ENCODE results near the gene KLHL12. TPM values are rescaled to one million over a fixed set of nuclear protein-coding genes. Genes with fewer than 3 reads are reported as not detected.
"Not testable (repeated sequence)": the region's sequence is repeated elsewhere in the genome, so short reads cannot be mapped to it uniquely, and the experiment has no call there.

The KLHL12 gene
- total RNA-seq, 2 experiments from 2014 or later: 27.1 to 28.9 TPM

- Mint-ChIP-seq H3K27ac (no peak overlapping the region), H3K9me3 (no peaks in the 10 kb centered on the region), H3K4me3 (no peak overlapping the region), H3K36me3 (ENCODE audit: low read depth) (peaks cover 55% of the 10 kb centered on the region), H3K27me3 (no peaks in the 10 kb centered on the region), H3K4me1 (no peaks in the 10 kb centered on the region)
- ChIA-PET CTCF (no interaction called here), POLR2A (no interaction called here)
- DNase-seq: no peak
These were observed 15.4 kb upstream of the KLHL12 start for GRCh38 chr1:202942426-202942825.

DNA sequence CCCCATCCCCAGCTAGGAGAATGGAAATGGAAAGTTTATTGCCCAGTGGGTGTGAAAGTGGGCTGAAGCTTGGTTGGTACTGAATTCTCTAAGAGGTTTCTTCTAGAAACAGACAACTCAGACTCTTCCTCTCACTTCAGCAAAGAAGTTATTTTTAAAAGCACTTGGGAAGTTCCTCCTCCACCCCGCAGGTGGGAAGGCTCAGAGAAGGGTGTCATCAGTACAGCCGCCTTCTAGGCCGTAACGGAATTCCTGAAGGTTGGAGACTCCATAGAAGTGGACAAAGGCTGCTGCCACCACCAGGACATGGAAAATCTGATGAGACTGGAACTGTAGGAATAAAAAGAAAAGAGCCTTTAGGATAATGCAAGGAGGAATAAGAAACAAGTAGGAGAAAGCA is 14.3 kb upstream of the KLHL12 start:
- Mint-ChIP-seq H3K27me3 (no peaks in the 10 kb centered on the region), H3K9me3 (no peaks in the 10 kb centered on the region), H3K4me1 (no peaks in the 10 kb centered on the region), H3K4me3 (no peak overlapping the region), H3K27ac (no peak overlapping the region), H3K36me3 (ENCODE audit: low read depth) (peaks cover 54% of the 10 kb centered on the region)
- no peak for DNase-seq
- ChIA-PET CTCF (no interaction called here), POLR2A (interaction anchor here (1.6 kb wide), 1 partner anchor 14 kb away, joined by 4 read pairs; the partner anchor contains the start of gene KLHL12)

DNA sequence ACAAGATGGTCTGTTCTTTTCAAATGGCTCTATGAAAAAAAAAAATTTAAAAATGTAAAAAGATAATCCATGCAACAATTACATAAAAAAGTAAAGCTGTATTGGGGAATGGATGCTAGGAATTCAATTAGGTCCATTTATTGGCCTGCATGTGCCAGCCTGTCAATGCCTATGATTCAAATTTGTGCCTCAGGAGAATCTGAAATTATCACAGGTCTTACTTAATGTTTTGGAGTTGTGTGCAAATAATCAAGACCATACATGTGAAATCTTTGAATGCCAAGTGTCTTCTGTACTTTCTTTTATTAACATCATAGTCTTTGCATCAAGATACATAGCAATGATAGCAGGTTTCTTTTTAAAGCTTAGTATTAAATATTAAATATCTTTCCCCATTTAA is 13.5 kb upstream of the KLHL12 start:
- DNase-seq: no peak
- H3K4me3 Mint-ChIP-seq: no peak overlapping the region
- H3K4me1 Mint-ChIP-seq: no peaks in the 10 kb centered on the region
- ChIA-PET POLR2A (interaction anchor here (1.6 kb wide), 1 partner anchor 13 kb away, joined by 4 read pairs; the partner anchor contains the start of gene KLHL12), CTCF (no interaction called here)
- peaks cover 48% of the 10 kb centered on the region for H3K36me3 Mint-ChIP-seq (ENCODE audit: low read depth)
- H3K27ac Mint-ChIP-seq: no peak overlapping the region
- no peaks in the 10 kb centered on the region for H3K27me3 Mint-ChIP-seq
- no peaks in the 10 kb centered on the region for H3K9me3 Mint-ChIP-seq

- peaks cover 30% of the 10 kb centered on the region for H3K36me3 Mint-ChIP-seq (ENCODE audit: low read depth)
- no peak for DNase-seq
- no peaks in the 10 kb centered on the region for H3K4me1 Mint-ChIP-seq
- H3K9me3 Mint-ChIP-seq: no peaks in the 10 kb centered on the region
- POLR2A ChIA-PET: no interaction called here
- peaks cover 14% of the 10 kb centered on the region for H3K27me3 Mint-ChIP-seq
- H3K4me3 Mint-ChIP-seq: no peak overlapping the region
- H3K27ac Mint-ChIP-seq: no peak overlapping the region
- CTCF ChIA-PET: no interaction called here
These were observed 11.4 kb upstream of the KLHL12 start for GRCh38 chr1:202938287-202938925.

GRCh38 chr1:202936409-202936808 is 9.4 kb upstream of the KLHL12 start:
- H3K4me1 Mint-ChIP-seq, H3K9me3 Mint-ChIP-seq, CTCF ChIA-PET, H3K4me3 Mint-ChIP-seq, H3K27ac Mint-ChIP-seq, DNase-seq, POLR2A ChIA-PET: not testable (repeated sequence)
- H3K36me3 Mint-ChIP-seq (ENCODE audit: low read depth): peaks cover 14% of the 10 kb centered on the region
- H3K27me3 Mint-ChIP-seq: peaks cover 26% of the 10 kb centered on the region

DNA sequence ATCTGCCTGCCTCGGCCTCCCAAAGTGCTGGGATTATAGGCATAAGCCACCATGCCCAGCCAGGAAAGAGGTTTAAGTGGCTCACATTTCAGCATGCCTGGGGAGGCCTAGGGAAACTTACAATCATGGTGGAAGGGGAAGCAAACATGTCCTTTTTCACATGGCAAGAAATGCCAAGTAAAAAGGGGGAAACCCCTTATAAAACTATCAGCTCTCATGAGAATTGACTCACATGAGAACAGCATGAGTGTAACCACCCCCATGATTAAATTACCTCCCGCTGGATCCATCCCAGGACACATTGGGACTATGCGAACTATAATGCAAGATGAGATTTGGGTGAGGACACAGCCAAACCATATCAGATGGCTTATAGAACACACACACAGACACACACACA is 8.8 kb upstream of the KLHL12 start:
- no peak overlapping the region for H3K27ac Mint-ChIP-seq
- ChIA-PET CTCF (no interaction called here), POLR2A (no interaction called here)

GRCh38 chr1:202934755-202935154 is 7.7 kb upstream of the KLHL12 start:
- CTCF ChIA-PET: no interaction called here
- H3K27ac Mint-ChIP-seq: no peak overlapping the region

More for the DNA sequence above, 8.8 kb upstream of the KLHL12 start:
- H3K36me3 Mint-ChIP-seq (ENCODE audit: low read depth): peaks cover 8% of the 10 kb centered on the region
- H3K4me3 Mint-ChIP-seq: no peak overlapping the region
- H3K4me1 Mint-ChIP-seq: no peaks in the 10 kb centered on the region
- peaks cover 2% of the 10 kb centered on the region for H3K9me3 Mint-ChIP-seq
- H3K27me3 Mint-ChIP-seq: peaks cover 29% of the 10 kb centered on the region
- DNase-seq: no peak

GRCh38 chr1:202932476-202932875 is 5.4 kb upstream of the KLHL12 start:
- ChIA-PET CTCF (no interaction called here), POLR2A (no interaction called here)
- peaks cover 2% of the 10 kb centered on the region for H3K9me3 Mint-ChIP-seq
- peaks cover 34% of the 10 kb centered on the region for H3K27me3 Mint-ChIP-seq
- no peaks in the 10 kb centered on the region for H3K4me1 Mint-ChIP-seq
- no peak overlapping the region for H3K27ac Mint-ChIP-seq
- no peaks in the 10 kb centered on the region for H3K36me3 Mint-ChIP-seq (ENCODE audit: low read depth)
- no peak overlapping the region for H3K4me3 Mint-ChIP-seq
- no peak for DNase-seq

More at GRCh38 chr1:202934755-202935154, 7.7 kb upstream of the KLHL12 start:
- no peak for DNase-seq
- POLR2A ChIA-PET: no interaction called here
- no peak overlapping the region for H3K4me3 Mint-ChIP-seq
- peaks cover 32% of the 10 kb centered on the region for H3K27me3 Mint-ChIP-seq
- peaks cover 2% of the 10 kb centered on the region for H3K9me3 Mint-ChIP-seq
- H3K4me1 Mint-ChIP-seq: no peaks in the 10 kb centered on the region
- peaks cover 5% of the 10 kb centered on the region for H3K36me3 Mint-ChIP-seq (ENCODE audit: low read depth)

GRCh38 chr1:202923533-202923932 is 3.5 kb downstream of the KLHL12 start:
- Mint-ChIP-seq H3K4me1 (peaks cover 33% of the 10 kb centered on the region), H3K9me3 (no peaks in the 10 kb centered on the region), H3K27me3 (no peaks in the 10 kb centered on the region), H3K36me3 (ENCODE audit: low read depth) (peaks cover 23% of the 10 kb centered on the region), H3K4me3 (no peak overlapping the region), H3K27ac (no peak overlapping the region)
- ChIA-PET POLR2A (no interaction called here), CTCF (interaction anchor here (0.7 to 0.8 kb wide), 2 partner anchors 12 to 14 kb away, joined by 3 to 4 read pairs; no protein-coding TSS in a partner anchor)
- DNase-seq: no peak

DNA sequence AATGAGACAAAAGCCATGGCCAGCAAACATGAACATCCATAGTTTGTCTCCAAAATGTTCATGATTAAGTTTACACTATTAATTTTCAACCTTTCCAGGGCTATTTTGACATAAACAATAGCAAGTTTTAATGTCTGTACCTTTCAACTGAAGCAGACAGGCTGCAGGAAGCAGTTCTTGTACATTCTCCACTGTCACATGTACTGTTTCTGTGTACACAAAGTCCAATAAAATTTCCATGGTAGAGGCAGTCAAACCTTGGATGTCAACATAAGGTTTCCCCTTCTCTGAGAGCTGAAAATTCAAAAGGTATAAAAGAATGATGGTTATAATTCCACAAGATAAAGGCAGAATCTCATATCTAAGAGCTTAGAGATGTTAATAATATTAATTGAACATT is 7.4 kb downstream of the KLHL12 start:
- no peaks in the 10 kb centered on the region for H3K27me3 Mint-ChIP-seq
- H3K4me3 Mint-ChIP-seq: no peak overlapping the region
- DNase-seq: no peak
- H3K36me3 Mint-ChIP-seq (ENCODE audit: low read depth): peaks cover 36% of the 10 kb centered on the region
- CTCF ChIA-PET: no interaction called here
- POLR2A ChIA-PET: interaction anchor here (0.9 kb wide), 1 partner anchor 88 kb away, joined by 3 read pairs; the partner anchor contains the start of gene TMEM183A
- peaks cover 17% of the 10 kb centered on the region for H3K4me1 Mint-ChIP-seq
- H3K9me3 Mint-ChIP-seq: no peaks in the 10 kb centered on the region
- no peak overlapping the region for H3K27ac Mint-ChIP-seq

DNA sequence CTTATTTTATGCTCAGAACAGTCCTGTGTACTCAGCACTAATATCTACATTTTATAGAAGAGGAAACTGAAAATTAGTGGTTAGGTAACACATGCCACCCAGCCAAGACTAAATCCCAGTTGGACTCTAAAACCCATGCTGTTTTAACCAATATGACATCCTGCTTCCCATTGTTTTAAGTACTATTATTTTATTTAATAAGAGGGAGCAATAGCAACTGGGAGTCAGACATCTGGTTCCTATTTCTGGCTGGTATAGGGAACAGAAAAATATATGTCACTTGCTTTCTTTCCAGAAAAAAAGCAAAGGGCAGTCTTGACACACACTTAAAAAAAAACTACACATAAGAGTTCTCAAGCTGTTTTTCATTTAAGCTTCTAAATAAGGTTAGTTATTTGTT is 11.9 kb downstream of the KLHL12 start:
- Mint-ChIP-seq H3K4me3 (no peak overlapping the region), H3K27ac (no peak overlapping the region), H3K9me3 (no peaks in the 10 kb centered on the region), H3K4me1 (peaks cover 19% of the 10 kb centered on the region), H3K27me3 (no peaks in the 10 kb centered on the region), H3K36me3 (ENCODE audit: low read depth) (peaks cover 61% of the 10 kb centered on the region)
- ChIA-PET POLR2A (interaction anchor here (1.8 kb wide), 1 partner anchor 10 kb away, joined by 4 read pairs; no protein-coding TSS in a partner anchor), CTCF (interaction anchor here (0.7 kb wide), 1 partner anchor 130 kb away, joined by 3 read pairs; no protein-coding TSS in a partner anchor)
- DNase-seq: no peak

DNA sequence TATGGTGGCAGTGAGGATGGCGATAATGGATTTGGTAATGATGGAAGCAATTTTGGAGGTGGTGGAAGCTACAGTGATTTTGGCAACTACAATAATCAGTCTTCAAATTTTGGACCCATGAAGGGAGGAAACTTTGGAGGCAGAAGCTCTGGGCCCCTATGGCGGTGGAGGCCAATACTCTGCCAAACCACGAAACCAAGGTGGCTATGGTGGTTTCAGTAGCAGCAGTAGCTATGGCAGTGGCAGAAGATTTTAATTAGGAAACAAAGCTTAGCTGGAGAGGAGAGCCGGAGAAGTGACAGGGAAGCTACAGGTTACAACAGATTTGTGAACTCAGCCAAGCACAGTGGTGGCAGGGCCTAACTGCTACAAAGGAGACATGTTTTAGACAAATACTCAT is 14.6 kb downstream of the KLHL12 start:
- H3K36me3 Mint-ChIP-seq (ENCODE audit: low read depth): peaks cover 52% of the 10 kb centered on the region
- H3K4me1 Mint-ChIP-seq: peaks cover 19% of the 10 kb centered on the region
- H3K4me3 Mint-ChIP-seq, H3K27me3 Mint-ChIP-seq, POLR2A ChIA-PET, DNase-seq, H3K9me3 Mint-ChIP-seq, H3K27ac Mint-ChIP-seq, CTCF ChIA-PET: not testable (repeated sequence)

GRCh38 chr1:202909494-202909893 is 17.5 kb downstream of the KLHL12 start:
- Mint-ChIP-seq H3K36me3 (ENCODE audit: low read depth) (peaks cover 40% of the 10 kb centered on the region), H3K9me3 (no peaks in the 10 kb centered on the region), H3K4me1 (peaks cover 20% of the 10 kb centered on the region), H3K27ac (no peak overlapping the region), H3K4me3 (no peak overlapping the region), H3K27me3 (no peaks in the 10 kb centered on the region)
- DNase-seq: no peak
- CTCF ChIA-PET: interaction anchor here (0.8 kb wide), 1 partner anchor 14 kb away, joined by 4 read pairs; no protein-coding TSS in a partner anchor
- POLR2A ChIA-PET: no interaction called here

GRCh38 chr1:202908998-202909397 is 18.0 kb downstream of the KLHL12 start:
- Mint-ChIP-seq H3K4me3 (no peak overlapping the region), H3K9me3 (no peaks in the 10 kb centered on the region), H3K27me3 (no peaks in the 10 kb centered on the region), H3K27ac (no peak overlapping the region), H3K4me1 (peaks cover 22% of the 10 kb centered on the region), H3K36me3 (ENCODE audit: low read depth) (peaks cover 40% of the 10 kb centered on the region)
- POLR2A ChIA-PET: no interaction called here
- CTCF ChIA-PET: no interaction called here
- no peak for DNase-seq

All from activated CD4-positive, alpha-beta memory T cell treated with anti-CD3 and anti-CD28 coated beads, Interleukin-2, amount 10 ng/mL, durations not matched to agents 7 days and 5 days (primary cell).